HG03460 (cell line): ENCODE data around the gene TXNDC12.

Experiments used
- ATAC-seq: cut with Tn5 transposase; IDR thresholded peaks from one replicate; pipeline ENCODE4 v1.9.1; 2021; ENCODE audit not compliant: unreplicated experiment

TXNDC12 gene

DNA sequence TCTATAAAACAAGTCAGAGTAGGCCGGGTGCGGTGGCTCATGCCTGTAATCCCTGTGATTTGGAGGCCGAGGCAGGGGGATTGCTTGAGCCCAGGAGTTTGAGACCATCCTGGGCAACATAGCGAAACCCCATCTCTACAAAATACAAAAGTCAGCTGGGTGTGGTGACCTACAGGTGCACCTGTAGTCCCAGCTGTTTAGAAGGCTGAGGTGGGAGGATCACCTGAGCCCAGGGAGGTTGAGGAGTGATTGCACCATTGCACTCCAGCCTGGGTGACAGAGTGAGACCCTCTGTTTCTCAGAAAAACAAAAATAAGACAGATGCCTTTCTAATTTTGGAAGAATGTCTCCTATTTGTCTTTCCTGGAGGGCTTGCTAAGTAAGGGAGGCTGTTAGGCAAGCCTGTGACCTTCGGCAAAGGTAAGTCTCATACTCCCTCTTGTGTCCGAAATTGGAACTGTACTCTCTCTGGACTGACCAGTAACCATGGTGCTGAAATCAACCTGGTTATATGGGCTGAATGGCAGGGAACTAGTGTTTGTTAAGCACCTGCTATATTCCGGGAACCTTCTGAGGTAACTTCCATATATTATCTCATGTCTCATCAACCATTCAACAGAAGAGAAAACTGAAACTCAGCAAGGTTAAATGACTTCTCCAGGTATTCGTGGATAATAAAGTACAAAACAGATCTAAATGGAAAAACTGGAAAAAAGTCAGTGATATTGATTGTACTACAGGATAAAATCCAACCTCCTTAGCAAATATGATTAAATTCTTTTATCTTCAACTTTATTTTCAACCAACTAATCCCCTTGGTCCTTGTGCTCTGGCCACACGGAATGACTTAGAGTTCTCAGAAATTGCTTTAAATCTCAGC lies 52.7 kb downstream of the TXNDC12 start:
- no peak for ATAC-seq

DNA sequence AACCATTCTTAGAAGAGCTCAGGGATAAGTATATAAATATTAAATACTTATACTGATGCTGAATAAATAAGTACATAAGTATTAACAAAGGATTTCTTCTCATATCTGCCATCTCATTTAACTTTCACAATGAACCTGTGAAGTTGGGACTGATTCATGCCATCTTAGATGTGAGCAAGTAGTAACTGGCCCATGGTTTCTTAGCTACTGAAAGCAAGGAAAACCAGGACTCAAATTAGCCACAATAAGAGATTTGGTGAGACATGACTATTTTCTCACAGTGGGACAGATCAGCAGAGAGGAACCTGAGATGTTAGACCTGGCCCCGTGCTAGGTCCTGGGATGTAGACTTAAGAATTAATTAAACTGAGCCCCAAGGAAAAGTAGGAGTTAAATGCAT lies 56.3 kb downstream of the TXNDC12 start:
- ATAC-seq: no peak

DNA sequence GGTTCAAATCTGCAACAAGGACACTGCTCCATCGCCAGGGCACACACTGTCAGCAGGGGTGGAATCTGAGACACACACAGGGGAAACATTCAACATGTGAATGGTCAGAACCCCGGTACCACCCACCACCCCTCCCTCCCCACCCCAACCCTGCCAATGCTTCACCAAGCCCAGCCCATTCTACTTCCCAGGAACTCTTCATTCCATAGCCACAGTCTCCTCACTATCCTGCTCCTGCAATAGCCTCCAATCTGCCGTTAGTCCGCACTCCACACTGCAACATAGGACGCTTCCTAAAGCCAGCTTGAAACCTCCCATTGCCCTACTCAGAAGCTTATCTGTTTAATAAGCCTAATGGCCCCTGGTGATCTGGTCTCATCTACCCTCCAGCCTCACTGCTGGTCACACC lies 57.0 kb downstream of the TXNDC12 start:
- no peak for ATAC-seq

DNA sequence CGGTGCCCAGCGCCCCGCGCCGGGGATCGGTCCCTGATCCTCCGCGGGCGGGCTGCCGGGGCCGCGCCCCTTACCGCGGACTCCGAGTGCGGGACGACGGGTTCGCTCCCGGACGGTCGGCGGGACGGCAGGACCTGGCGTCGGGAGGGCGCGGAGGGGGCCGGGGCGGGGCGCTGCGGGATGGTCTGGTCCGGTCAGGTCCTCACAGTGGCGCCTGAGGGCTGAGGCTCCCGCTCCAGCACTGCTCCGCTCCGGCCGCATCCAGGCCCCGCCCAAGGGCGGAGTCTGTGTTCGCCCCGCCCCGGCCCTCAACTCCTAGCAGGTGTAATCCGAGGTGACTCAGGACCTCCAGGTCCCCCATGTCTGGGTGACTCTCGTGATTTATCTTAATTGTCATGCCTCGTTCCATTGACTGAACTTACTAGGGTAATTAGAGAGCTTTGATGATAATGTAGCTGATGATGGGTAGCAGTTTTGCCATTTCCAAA lies 64.5 kb downstream of the TXNDC12 start, which contains the start of gene RAB3B:
Gene RAB3B, minus strand, starts transcription at position 223 of the 488 bp plus-strand sequence. CDS start 13,583 bp downstream, outside the sequence.
- peak; percentile 68 for ATAC-seq

DNA sequence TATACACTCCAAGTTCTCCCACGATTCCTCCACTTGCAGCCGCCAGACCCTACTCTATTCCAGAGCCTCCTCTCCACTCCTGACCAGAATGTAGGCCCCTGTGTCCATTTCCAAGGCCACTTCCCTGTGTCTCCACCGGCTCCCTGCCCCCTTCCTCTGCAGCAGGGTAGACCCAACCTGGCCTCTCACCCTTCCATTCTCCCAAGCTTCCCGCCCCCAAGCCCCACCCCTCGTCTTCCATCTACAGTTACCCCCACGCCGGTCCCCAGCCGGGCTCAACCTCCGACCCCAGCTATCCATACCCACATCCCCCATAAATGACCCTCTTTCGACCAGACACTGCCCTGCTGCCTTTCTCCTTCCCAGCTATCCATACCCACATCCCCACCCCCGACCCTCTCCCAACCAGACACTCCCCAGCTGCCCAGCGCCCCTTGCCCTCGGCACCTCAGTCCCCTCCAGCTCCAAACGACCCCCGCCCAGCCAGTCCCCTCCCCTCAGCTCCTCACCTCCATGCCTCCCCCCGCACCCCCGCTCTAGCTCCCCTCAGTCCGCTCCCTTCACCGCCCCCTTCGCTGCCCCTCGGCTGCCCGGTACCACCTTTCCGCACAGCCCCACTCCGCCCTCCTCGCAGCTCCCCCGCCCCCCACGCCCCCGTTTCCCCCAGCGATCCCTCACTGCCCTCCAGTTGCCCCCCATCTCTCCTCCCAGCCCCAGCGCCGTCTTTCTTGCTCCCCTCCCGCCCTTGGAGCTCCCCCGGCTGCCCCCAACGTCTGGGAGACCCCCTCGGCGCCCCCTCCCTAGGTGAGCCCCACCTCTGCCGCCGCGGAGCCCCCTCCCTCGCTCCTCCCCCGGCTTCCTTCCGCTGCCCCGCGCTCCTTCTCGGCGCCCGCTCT lies 65.2 kb downstream of the TXNDC12 start:
- no peak for ATAC-seq

DNA sequence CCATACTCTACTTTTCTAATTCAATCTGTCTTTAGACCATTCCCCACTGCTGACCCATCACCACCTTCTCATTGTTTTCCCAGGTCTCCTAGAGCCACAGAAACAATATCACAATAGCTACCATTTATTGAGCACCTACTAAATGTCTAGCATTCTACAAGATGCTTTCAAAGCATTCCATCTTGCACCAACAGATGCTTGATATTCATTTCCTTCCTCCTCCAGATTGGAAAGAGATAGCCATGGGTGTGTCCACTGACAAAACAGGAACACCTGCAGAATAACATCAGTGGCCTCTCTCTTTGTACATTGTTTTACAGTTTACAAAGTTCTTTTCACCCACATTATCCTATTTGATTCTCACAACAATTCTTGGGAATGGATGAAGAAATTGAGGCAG lies 66.7 kb downstream of the TXNDC12 start:
- no peak for ATAC-seq

DNA sequence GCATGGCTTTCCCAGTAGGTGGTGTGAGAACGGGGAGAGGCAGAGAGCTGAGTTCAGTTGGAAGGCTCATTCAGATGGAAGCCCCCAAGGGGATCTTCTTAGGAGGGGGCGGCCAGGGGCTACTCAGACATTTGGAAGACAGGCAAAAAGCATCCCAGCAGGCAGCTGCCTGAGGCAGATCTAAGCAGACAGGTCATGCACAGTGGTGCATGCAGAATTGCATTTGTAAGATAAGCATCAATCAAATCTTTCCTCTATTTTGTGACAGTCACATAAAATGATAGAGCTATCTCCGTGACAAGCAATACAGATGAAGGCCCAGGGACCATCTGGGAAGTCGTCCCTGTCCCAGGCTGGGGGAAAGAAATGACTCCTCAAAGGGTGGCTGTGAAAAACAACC lies 68.3 kb downstream of the TXNDC12 start:
- ATAC-seq: no peak

DNA sequence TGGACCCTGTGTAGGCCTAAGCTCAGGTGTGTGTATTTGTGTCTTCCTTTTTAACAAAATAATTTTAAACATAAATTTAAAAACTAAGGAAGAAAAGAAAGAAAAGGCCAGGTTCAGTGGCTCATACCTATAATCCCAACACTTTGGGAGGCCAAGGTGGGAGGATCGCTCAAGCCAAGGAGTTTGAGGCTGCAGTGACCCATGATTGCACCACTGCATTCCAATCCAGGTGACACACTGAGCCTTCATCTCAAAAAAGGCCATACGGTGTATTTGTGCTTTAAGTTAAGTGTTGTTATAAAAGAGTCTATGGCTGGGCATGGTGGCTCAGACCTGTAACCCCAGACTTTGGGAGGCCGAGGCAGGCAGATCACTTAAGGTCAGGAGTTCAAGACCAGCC lies 72.8 kb downstream of the TXNDC12 start:
- no peak for ATAC-seq

DNA sequence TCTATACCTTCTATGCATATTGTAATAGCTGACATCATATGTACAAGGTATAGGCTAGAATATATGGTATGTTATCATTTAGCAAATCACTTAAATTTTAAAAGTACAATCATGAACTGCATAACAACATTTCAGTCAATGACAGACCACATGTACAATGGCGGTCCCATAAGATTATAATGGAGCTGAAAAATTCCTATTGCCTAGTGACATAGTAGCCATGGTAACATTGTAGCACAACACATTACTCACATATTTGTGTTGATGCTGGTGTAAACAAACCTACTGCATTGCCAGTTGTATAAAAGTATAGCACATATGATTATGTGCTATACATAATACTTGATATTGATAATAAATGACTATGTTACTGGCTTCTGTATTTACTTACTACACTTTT lies 73.4 kb downstream of the TXNDC12 start:
- ATAC-seq: no peak

DNA sequence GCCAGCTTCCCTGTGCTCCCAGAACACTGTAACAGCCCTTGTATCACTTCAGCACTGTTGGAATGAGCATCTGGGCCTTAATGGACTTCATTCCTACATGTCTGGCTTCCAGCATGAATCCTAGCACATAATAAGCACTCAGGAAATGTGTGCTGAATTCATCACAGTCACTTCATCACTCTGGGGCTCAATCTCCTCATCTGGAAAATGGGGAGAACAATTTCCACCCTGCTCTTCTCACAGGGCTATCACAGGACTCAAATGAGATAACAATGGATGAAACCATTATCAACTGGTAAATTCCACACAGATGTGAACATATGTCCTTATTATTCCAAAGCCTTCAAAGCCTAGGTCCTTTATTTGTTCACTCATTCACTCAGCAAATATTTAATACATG lies 76.9 kb downstream of the TXNDC12 start:
- ATAC-seq: no peak

DNA sequence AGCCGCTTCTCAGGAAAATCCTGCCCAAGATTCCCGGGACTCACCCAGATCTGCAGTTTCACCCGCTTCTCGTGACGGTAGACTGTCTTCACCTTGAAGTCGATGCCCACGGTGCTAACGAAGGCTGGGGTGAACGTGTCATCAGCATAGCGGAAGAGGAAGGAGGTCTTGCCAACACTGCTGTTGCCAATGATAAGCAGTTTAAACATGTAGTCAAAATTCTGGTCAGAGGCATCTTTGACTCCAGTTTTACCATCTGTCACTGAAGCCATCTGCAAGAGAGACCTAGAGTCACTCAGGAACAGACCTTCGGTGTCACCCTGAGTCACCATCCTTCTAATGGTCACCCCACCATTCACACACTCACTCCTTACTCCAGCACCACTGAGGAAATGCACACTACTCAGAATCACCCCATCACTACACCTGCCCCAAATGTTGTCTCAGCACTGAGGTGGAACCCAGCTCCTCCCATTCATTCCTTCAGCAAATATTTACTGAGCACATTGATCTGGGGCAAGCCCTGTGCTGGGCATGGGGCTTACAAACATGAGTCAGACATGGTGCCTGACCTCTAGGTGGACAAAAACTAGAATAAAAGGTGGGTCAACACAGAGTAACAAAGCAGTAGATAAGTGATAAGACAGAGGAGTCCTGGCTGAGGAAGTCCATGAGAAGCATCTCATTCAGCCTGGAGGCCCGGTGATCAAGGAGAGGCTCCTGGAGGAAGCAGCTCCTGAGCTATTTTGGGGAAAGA lies 78.0 kb downstream of the TXNDC12 start:
- ATAC-seq: no peak

DNA sequence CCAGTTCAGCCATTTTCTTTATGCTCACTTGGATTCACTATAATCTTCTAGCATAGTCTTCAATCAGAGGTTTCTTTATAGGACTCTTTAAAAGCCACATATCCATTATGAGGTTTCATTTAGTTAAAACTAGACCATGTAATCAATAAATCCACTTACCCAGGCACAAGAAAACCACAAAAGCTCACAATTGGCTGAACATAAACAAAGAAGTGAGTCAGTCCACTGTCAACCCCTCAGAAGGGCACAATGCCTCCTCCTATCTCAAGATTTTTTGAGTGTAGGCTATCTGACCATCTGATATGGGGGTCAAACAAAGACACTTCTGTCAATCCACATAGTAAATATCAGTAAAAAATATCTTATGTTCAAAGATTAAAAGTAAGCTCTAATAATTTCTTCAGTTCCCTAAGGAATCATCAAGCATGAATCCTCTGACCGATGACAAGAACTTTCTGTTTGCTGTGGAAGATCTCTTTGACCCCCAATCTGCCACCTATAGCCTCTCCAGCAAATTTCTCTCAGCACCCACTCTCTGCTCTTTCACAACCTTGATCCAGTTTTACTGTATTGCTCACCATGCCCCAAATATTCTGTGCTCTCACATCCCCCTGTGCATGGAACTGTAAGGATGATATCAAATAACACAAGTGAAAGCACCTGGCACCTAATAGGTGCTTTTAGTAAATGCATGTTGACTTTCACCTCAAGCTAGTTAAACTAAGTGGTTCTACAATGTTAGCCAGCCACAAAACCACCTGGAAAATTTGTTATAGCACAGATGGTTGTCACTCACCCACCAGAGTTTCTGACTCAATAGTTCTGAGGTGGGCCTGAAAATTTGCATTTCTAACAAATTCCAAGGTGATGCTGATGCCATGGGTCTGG lies 81.2 kb downstream of the TXNDC12 start:
- no peak for ATAC-seq
